Stimulated activated CD4-positive, alpha-beta T cell treated with anti-CD3 and anti-CD28 coated beads, Interleukin-4, amount 100 ng/mL, for 24 hours (primary cell): ENCODE results near the gene ING5.

ENCODE experiments used
- DNase-seq: peaks from one replicate; pipeline ENCODE4 v3.0.0-alpha.2; 2020

Gene ING5

GRCh38 chr2:241672243-241673188 lies 29.3 kb upstream of the ING5 start:
- no peak for DNase-seq

GRCh38 chr2:241673189-241673663 lies 28.6 kb upstream of the ING5 start:
- no peak for DNase-seq

GRCh38 chr2:241673797-241674725 lies 27.8 kb upstream of the ING5 start:
- no peak for DNase-seq

- no peak for DNase-seq
Observed at GRCh38 chr2:241675885-241676284, 26.0 kb upstream of the ING5 start.

- DNase-seq: no peak
Observed at GRCh38 chr2:241676665-241677064, 25.2 kb upstream of the ING5 start.

- no peak for DNase-seq
Observed at GRCh38 chr2:241677392-241677791, 24.4 kb upstream of the ING5 start.

GRCh38 chr2:241678307-241678706 lies 23.5 kb upstream of the ING5 start:
- DNase-seq: no peak

GRCh38 chr2:241678784-241679540 lies 22.9 kb upstream of the ING5 start:
- no peak for DNase-seq

- no peak for DNase-seq
Observed at GRCh38 chr2:241680044-241680443, 21.8 kb upstream of the ING5 start.

- DNase-seq: no peak
Observed at GRCh38 chr2:241680827-241681599, 20.8 kb upstream of the ING5 start.

- DNase-seq: peak; percentile 19
Observed at GRCh38 chr2:241686324-241686649, 15.6 kb upstream of the ING5 start.

GRCh38 chr2:241686650-241687425 lies 15.0 kb upstream of the ING5 start, which contains the start of gene DTYMK:
Gene DTYMK, minus strand, starts transcription at chr2:241686815. Its CDS starts 32 bp downstream, at chr2:241686783.
- peak; percentile 95 for DNase-seq

GRCh38 chr2:241689306-241689705 lies 12.5 kb upstream of the ING5 start:
- DNase-seq: no peak

- DNase-seq: no peak
Observed at GRCh38 chr2:241690202-241690717, 11.6 kb upstream of the ING5 start.

GRCh38 chr2:241692448-241692847 lies 9.4 kb upstream of the ING5 start:
- no peak for DNase-seq

GRCh38 chr2:241695651-241696050 lies 6.2 kb upstream of the ING5 start:
- DNase-seq: no peak

GRCh38 chr2:241701149-241701398 lies 765 bp upstream of the ING5 start:
- no peak for DNase-seq

GRCh38 chr2:241702155-241703031 lies 554 bp downstream of the ING5 start:
- DNase-seq: peak; percentile 89

GRCh38 chr2:241703032-241703604 lies 1.3 kb downstream of the ING5 start:
- no peak for DNase-seq

GRCh38 chr2:241706537-241706936 lies 4.7 kb downstream of the ING5 start:
- DNase-seq: no peak
